Stimulated activated CD8-positive, alpha-beta memory T cell treated with anti-CD3 and anti-CD28 coated beads, Interleukin-4, amount 100 ng/mL, for 1 hour (primary cell): Measurements from ENCODE around the gene WDR73.

ENCODE experiments used
- DNase-seq, 2 donors: peaks; one replicate each; pipeline ENCODE4 v3.0.0-alpha.2; 2020; ENCODE audit warnings: low read depth in 2 of 2, low spot score in 1 of 2

WDR73 gene

GRCh38 chr15:84590406-84590805 is 63.7 kb downstream of the WDR73 start:
- no peak for DNase-seq
